Measurements from ENCODE around the gene LOXL1. TPM values are rescaled to one million over a fixed set of nuclear protein-coding genes. Genes with fewer than 3 reads are reported as not detected.

LOXL1 gene
- total and polyA plus RNA-seq, 4 donors: 0.67 to 2.0 (median 1.4) TPM; not detected in 1

- no peak for TF ChIP-seq REST (IDR thresholded peaks at IDR 0.05)
- TF ChIP-seq FOXA2 (IDR thresholded peaks at IDR 0.05): no peak
- TF ChIP-seq HNF4A (conservative IDR thresholded peaks at IDR 0.05): no peak
Observed at GRCh38 chr15:73924171-73924921, 1.9 kb upstream of the LOXL1 start (continued).

GRCh38 chr15:73925848-73926218 is 429 bp upstream of the LOXL1 start:
- H3K27ac ChIP-seq (ENCODE audit: low read depth in 1 of 2, low read length in 2 of 2): no peak overlapping the region
- no peak for DNase-seq (ENCODE audit: low spot score)
- no peak overlapping the region for H3K4me3 ChIP-seq (ENCODE audit: low read depth in 1 of 3, low read length in 3 of 3)
- 80% methylated on average over 8 of the region's 8 CpGs for WGBS
- H3K27me3 ChIP-seq (ENCODE audit: control insufficient read depth in 4 of 4, insufficient read depth in 4 of 4, low read length in 3 of 4): peaks cover 0 to 12% (median 4%) of the 10 kb centered on the region in 4 donors
- peaks cover 2 to 13% (median 6%) of the 10 kb centered on the region in 4 donors for H3K4me1 ChIP-seq (ENCODE audit: control insufficient read depth in 4 of 4, insufficient read depth in 4 of 4, low read length in 3 of 4)
- H3K36me3 ChIP-seq (ENCODE audit: control insufficient read depth in 4 of 4, insufficient read depth in 3 of 4, low read depth in 1 of 4, low read length in 3 of 4): no peaks in the 10 kb centered on the region
- H3K9me3 ChIP-seq (ENCODE audit: control insufficient read depth in 4 of 4, low read length in 3 of 4): no peaks in the 10 kb centered on the region
- TF ChIP-seq FOXA1 (IDR thresholded peaks at IDR 0.05) (no peak), CTCF (IDR thresholded peaks at IDR 0.05; ENCODE audit: low read depth, low read length, missing input control) (no peak)
- no peak overlapping the region for H3K9ac ChIP-seq (ENCODE audit: low read depth in 1 of 2, low read length in 2 of 2)

- TF ChIP-seq TAF1 (conservative IDR thresholded peaks at IDR 0.05): no peak
- TF ChIP-seq RAD21 (IDR thresholded peaks at IDR 0.05): no peak
- no peak for TF ChIP-seq CTCF (IDR thresholded peaks at IDR 0.05; ENCODE audit: low read depth, low read length, missing input control)
- no peak for TF ChIP-seq NR2F2 (IDR thresholded peaks at IDR 0.05)
- no peak for TF ChIP-seq MAX (IDR thresholded peaks at IDR 0.05)
- TF ChIP-seq ZBTB33 (IDR thresholded peaks at IDR 0.05): no peak
- TF ChIP-seq YY1 (IDR thresholded peaks at IDR 0.05): no peak
- TF ChIP-seq RXRA (IDR thresholded peaks at IDR 0.05): no peak
- TF ChIP-seq JUND (IDR thresholded peaks at IDR 0.05): no peak
- no peak for TF ChIP-seq REST (IDR thresholded peaks at IDR 0.05)
- no peak for TF ChIP-seq SP1 (IDR thresholded peaks at IDR 0.05)
- TF ChIP-seq HNF4G (IDR thresholded peaks at IDR 0.05): no peak
- no peak overlapping the region for H3K9ac ChIP-seq (ENCODE audit: low read depth in 1 of 2, low read length in 2 of 2)
- H3K9me3 ChIP-seq (ENCODE audit: control insufficient read depth in 4 of 4, low read length in 3 of 4): no peaks in the 10 kb centered on the region
- H3K4me3 ChIP-seq (ENCODE audit: low read depth in 1 of 3, low read length in 3 of 3): peak overlapping the region in 1 of 3 donors; percentile 47
- 3% methylated on average over 65 of the region's 65 CpGs for WGBS
- no peaks in the 10 kb centered on the region for H3K36me3 ChIP-seq (ENCODE audit: control insufficient read depth in 4 of 4, insufficient read depth in 3 of 4, low read depth in 1 of 4, low read length in 3 of 4)
- DNase-seq (ENCODE audit: low spot score): no peak
- H3K4me1 ChIP-seq (ENCODE audit: control insufficient read depth in 4 of 4, insufficient read depth in 4 of 4, low read length in 3 of 4): peaks cover 2 to 13% (median 6%) of the 10 kb centered on the region in 4 donors
- peaks cover 0 to 11% (median 4%) of the 10 kb centered on the region in 4 donors for H3K27me3 ChIP-seq (ENCODE audit: control insufficient read depth in 4 of 4, insufficient read depth in 4 of 4, low read length in 3 of 4)
- H3K27ac ChIP-seq (ENCODE audit: low read depth in 1 of 2, low read length in 2 of 2): peak overlapping the region in 1 of 2 donors; percentile 32
Observed at GRCh38 chr15:73927003-73927475, 777 bp downstream of the LOXL1 start.

Measured in liver (tissue), 9 donors.